Endothelial cell (in vitro differentiated cells): ENCODE data around the gene FGR. TPM values are rescaled to one million over a fixed set of nuclear protein-coding genes. Genes with fewer than 3 reads are reported as not detected.

Experiments used
- DNase-seq: peaks from one replicate; pipeline ENCODE4 v3.0.0; 2021; ENCODE audit warnings: low spot score
- H3K27ac Mint-ChIP-seq: one replicate; pipeline ENCODE4 v1.8.0; 2021; ENCODE audit warnings: mixed read lengths, inconsistent platforms; ENCODE audit not compliant: unreplicated experiment
- H3K27me3 Mint-ChIP-seq: one replicate; pipeline ENCODE4 v1.8.0; 2021; ENCODE audit warnings: mild to moderate bottlenecking, moderate library complexity, mixed read lengths, inconsistent platforms; ENCODE audit not compliant: unreplicated experiment
- H3K36me3 Mint-ChIP-seq: one replicate; pipeline ENCODE4 v1.8.0; 2021; ENCODE audit warnings: mild to moderate bottlenecking, low read depth, mixed read lengths, inconsistent platforms; ENCODE audit not compliant: unreplicated experiment
- H3K4me1 Mint-ChIP-seq: one replicate; pipeline ENCODE4 v1.8.0; 2021; ENCODE audit warnings: mild to moderate bottlenecking, mixed read lengths, inconsistent platforms; ENCODE audit not compliant: unreplicated experiment
- H3K4me3 Mint-ChIP-seq: one replicate; pipeline ENCODE4 v1.8.0; 2021; ENCODE audit warnings: mild to moderate bottlenecking, mixed read lengths, inconsistent platforms; ENCODE audit not compliant: unreplicated experiment
- H3K9me3 Mint-ChIP-seq: one replicate; pipeline ENCODE4 v1.8.0; 2021; ENCODE audit warnings: mixed read lengths, inconsistent platforms; ENCODE audit not compliant: unreplicated experiment
- CTCF ChIP-seq: fragments of 200-600 bp; sonication (generic); IDR thresholded peaks from one replicate; pipeline ENCODE4 v1.5.0; 2021; ENCODE audit warnings: antibody characterized with exemption; ENCODE audit not compliant: unreplicated experiment
- total RNA-seq: library from RNA; stranded (reverse); fragmentation: NEBNext Ultra II Directional; extraction: Animal tissue kit (Norgen Biotek cat#: 25700); gene quantifications from one replicate; pipeline ENCODE4 v1.2.1, GENCODE V29; 2021; ENCODE audit not compliant: unreplicated experiment

Gene FGR
- total RNA-seq, 1 donor from 2014 or later = 0.46 TPM

- Mint-ChIP-seq H3K4me1 (peaks cover 50% of the 10 kb centered on the region), H3K27ac (no peak overlapping the region), H3K36me3 (peaks cover 5% of the 10 kb centered on the region), H3K4me3 (no peak overlapping the region), H3K27me3 (peaks cover 19% of the 10 kb centered on the region), H3K9me3 (no peaks in the 10 kb centered on the region)
- DNase-seq = no peak
- TF ChIP-seq CTCF = no peak
Observed at GRCh38 chr1:27563341-27563590, 71.7 kb downstream of the FGR start.

GRCh38 chr1:27562534-27563340, 72.2 kb downstream of the FGR start:
- TF ChIP-seq CTCF = no peak
- Mint-ChIP-seq H3K27me3 (peaks cover 21% of the 10 kb centered on the region), H3K9me3 (no peaks in the 10 kb centered on the region), H3K4me3 (no peak overlapping the region), H3K36me3 (peaks cover 7% of the 10 kb centered on the region), H3K27ac (peak overlapping the region; percentile 17), H3K4me1 (peaks cover 46% of the 10 kb centered on the region)
- no peak for DNase-seq

Other genes with a start within 250 kb of the FGR start
- 2.4 TPM for gene GPR3, start 242.6 kb downstream of the FGR start, total RNA-seq
- gene WASF2, start 145.0 kb downstream of the FGR start, total RNA-seq = 272 TPM
- 48.0 TPM for gene AHDC1, start 31.0 kb downstream of the FGR start, total RNA-seq
- 9.7 TPM for gene IFI6, start 37.0 kb upstream of the FGR start, total RNA-seq
- gene FAM76A, start 90.8 kb upstream of the FGR start, total RNA-seq = 5.3 TPM
- gene STX12, start 138.0 kb upstream of the FGR start, total RNA-seq = 52.4 TPM
- gene PPP1R8, start 195.6 kb upstream of the FGR start, total RNA-seq = 46.9 TPM
- gene THEMIS2, start 237.4 kb upstream of the FGR start, total RNA-seq = 9.6 TPM